SU-DHL-6 (cell line): ENCODE measurements around the gene WWTR1.

Source experiments
- H2AFZ ChIP-seq: fragments of 200-600 bp; sonication (generic); 2 replicates; pipeline ENCODE4 v1.6.1; 2014; ENCODE audit warnings: low read depth, mild to moderate bottlenecking, moderate library complexity, mixed read lengths, antibody characterized with exemption, low read length; ENCODE audit not compliant: severe bottlenecking
- H3F3A ChIP-seq: fragments of 200-600 bp; shearing (Covaris generic); 2 replicates; pipeline ENCODE4 v1.6.0; 2016; ENCODE audit warnings: antibody characterized with exemption, mild to moderate bottlenecking; ENCODE audit not compliant: insufficient read depth
- H3K27ac ChIP-seq: fragments of 200-600 bp; sonication (generic); 2 replicates; pipeline ENCODE4 v1.5.1; 2016; ENCODE audit warnings: low read depth, mild to moderate bottlenecking, low read length, moderate library complexity, mixed read lengths
- H3K27me3 ChIP-seq: fragments of 200-600 bp; sonication (generic), shearing (Covaris generic); 2 replicates; pipeline ENCODE4 v1.6.0; 2014; ENCODE audit warnings: mild to moderate bottlenecking, low read length
- H3K36me3 ChIP-seq: fragments of 200-600 bp; sonication (generic); 2 replicates; pipeline ENCODE4 v1.6.1; 2014; ENCODE audit warnings: mild to moderate bottlenecking, low read length, mixed read lengths
- H3K4me2 ChIP-seq: fragments of 300-600, 200-600 bp; shearing (Covaris generic), sonication (generic); 2 replicates; pipeline ENCODE4 v1.6.0; 2014; ENCODE audit warnings: low read length, low read depth, mild to moderate bottlenecking; ENCODE audit not compliant: poor library complexity, severe bottlenecking
- H3K4me3 ChIP-seq: fragments of 200-600 bp; sonication (generic); 2 replicates; pipeline ENCODE4 v1.5.1; 2014; ENCODE audit warnings: antibody characterized with exemption, low read length, mild to moderate bottlenecking, mixed read lengths; ENCODE audit not compliant: insufficient read depth, poor library complexity, severe bottlenecking
- H3K79me2 ChIP-seq: fragments of 200-600 bp; sonication (generic); 2 replicates; pipeline ENCODE4 v1.6.1; 2014; ENCODE audit warnings: mild to moderate bottlenecking, low read length, moderate library complexity; ENCODE audit not compliant: insufficient read depth
- H3K9ac ChIP-seq: fragments of 200-600 bp; sonication (generic); 2 replicates; pipeline ENCODE4 v1.7.0; 2014; ENCODE audit warnings: mild to moderate bottlenecking, low read length
- H3K9me2 ChIP-seq: fragments of 200-600 bp; sonication (generic); replicated peaks from 2 replicates; pipeline ENCODE4 v1.6.1; 2014; ENCODE audit warnings: low read length; ENCODE audit not compliant: insufficient read depth
- H3K9me3 ChIP-seq: fragments of 200-600 bp; sonication (generic); 2 replicates; pipeline ENCODE4 v1.6.1; 2014; ENCODE audit warnings: low read length, mixed read lengths; ENCODE audit not compliant: insufficient read depth
- H4K20me1 ChIP-seq: fragments of 200-600 bp; sonication (generic); 2 replicates; pipeline ENCODE4 v1.6.1; 2014; ENCODE audit warnings: low read depth, mild to moderate bottlenecking, antibody characterized with exemption, low read length, moderate library complexity, mixed read lengths
- CTCF ChIP-seq: fragments of 200-600 bp; sonication (generic); IDR thresholded peaks from one replicate; pipeline ENCODE4 v1.5.1; 2017; ENCODE audit warnings: antibody characterized with exemption, mild to moderate bottlenecking, low read length, moderate library complexity; ENCODE audit not compliant: insufficient read depth, poor library complexity, severe bottlenecking
- EZH2phosphoT487 ChIP-seq: fragments of 200-600 bp; sonication (generic), shearing (Covaris generic); conservative IDR thresholded peaks from 2 replicates; pipeline ENCODE4 v1.6.1; 2018; ENCODE audit warnings: mild to moderate bottlenecking, antibody characterized with exemption, low read length, moderate library complexity, mixed read lengths

The WWTR1 gene

DNA sequence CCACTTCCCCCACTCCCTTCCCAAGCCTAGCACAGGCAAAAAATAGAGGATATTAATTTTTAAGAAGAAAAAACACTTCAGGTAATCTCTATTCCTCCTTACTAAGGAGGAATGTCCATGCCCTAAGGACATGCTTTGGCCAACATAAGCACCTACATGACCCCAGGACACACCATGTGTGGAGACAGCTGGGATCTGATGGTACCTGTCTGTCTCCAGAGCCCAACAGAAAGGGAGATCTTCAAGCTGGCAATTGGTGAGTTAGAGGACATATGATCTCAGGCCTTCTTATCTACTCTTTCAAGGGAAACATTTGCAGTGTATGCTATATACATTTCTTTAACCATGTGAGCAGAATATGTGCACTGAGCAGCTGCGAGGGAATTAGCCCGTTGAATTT lies 176.3 kb downstream of the WWTR1 start:
- no peak overlapping the region for H3K27ac ChIP-seq
- no peaks in the 10 kb centered on the region for H4K20me1 ChIP-seq
- no peaks in the 10 kb centered on the region for H3K36me3 ChIP-seq

GRCh38 chr3:149481056-149481455 lies 176.8 kb downstream of the WWTR1 start:
- Histone ChIP-seq H3K79me2 (no peaks in the 10 kb centered on the region), H3F3A (no peaks in the 10 kb centered on the region), H3K4me3 (no peak overlapping the region), H3K27me3 (no peaks in the 10 kb centered on the region), H3K27ac (no peak overlapping the region), H2AFZ (no peak overlapping the region), H3K9me2 (no peaks in the 10 kb centered on the region), H3K9me3 (no peaks in the 10 kb centered on the region), H3K36me3 (no peaks in the 10 kb centered on the region), H3K4me2 (no peak overlapping the region), H3K9ac (no peak overlapping the region), H4K20me1 (no peaks in the 10 kb centered on the region)
- TF ChIP-seq EZH2phosphoT487: no peak
- TF ChIP-seq CTCF: no peak

More for the DNA sequence above, 176.3 kb downstream of the WWTR1 start:
- Histone ChIP-seq H3K9me2 (no peaks in the 10 kb centered on the region), H3K9me3 (no peaks in the 10 kb centered on the region), H3K4me2 (no peak overlapping the region), H3K4me3 (no peak overlapping the region), H3K9ac (no peak overlapping the region), H3K27me3 (no peaks in the 10 kb centered on the region), H3F3A (no peaks in the 10 kb centered on the region), H3K79me2 (no peaks in the 10 kb centered on the region), H2AFZ (no peak overlapping the region)
- TF ChIP-seq CTCF: no peak
- no peak for TF ChIP-seq EZH2phosphoT487

GRCh38 chr3:149480326-149481017 lies 177.4 kb downstream of the WWTR1 start:
- no peaks in the 10 kb centered on the region for H3F3A ChIP-seq
- H3K79me2 ChIP-seq: no peaks in the 10 kb centered on the region
- H4K20me1 ChIP-seq: no peaks in the 10 kb centered on the region
- H3K27ac ChIP-seq: no peak overlapping the region
- H3K9me3 ChIP-seq: no peaks in the 10 kb centered on the region
- TF ChIP-seq EZH2phosphoT487 (no peak), CTCF (peak; percentile 62)
- H3K9ac ChIP-seq: no peak overlapping the region
- no peaks in the 10 kb centered on the region for H3K9me2 ChIP-seq
- H2AFZ ChIP-seq: no peak overlapping the region
- H3K27me3 ChIP-seq: no peaks in the 10 kb centered on the region
- no peak overlapping the region for H3K4me3 ChIP-seq
- H3K36me3 ChIP-seq: no peaks in the 10 kb centered on the region
- no peak overlapping the region for H3K4me2 ChIP-seq
